Ovary (tissue), 9 donors: ENCODE results near the gene ATAD3B. TPM values are rescaled to one million over a fixed set of nuclear protein-coding genes. Genes with fewer than 3 reads are reported as not detected.
"Not testable (repeated sequence)": the region's sequence is repeated elsewhere in the genome, so short reads cannot be mapped to it uniquely, and the experiment has no call there.

Experiments used
- DNase-seq, 5 donors: peaks; one replicate each; pipeline ENCODE4 v3.0.0-alpha.2; 2019 to 2020
- H3K27ac ChIP-seq, 2 donors: fragments of 200-600 bp; one replicate each; pipeline versions ENCODE4 v1.5.1 to v1.8.0; 2019 to 2022
- H3K27me3 ChIP-seq: fragments of 200-600 bp; one replicate; pipeline ENCODE4 v1.8.0; 2022
- H3K36me3 ChIP-seq: fragments of 200-600 bp; sonication (generic); one replicate; pipeline ENCODE4 v1.5.1; 2019
- H3K4me1 ChIP-seq: one replicate; pipeline ENCODE4 v1.8.1; 2013; ENCODE audit warnings: mild to moderate bottlenecking, moderate library complexity; ENCODE audit not compliant: insufficient read depth
- H3K4me3 ChIP-seq: fragments of 200-600 bp; sonication (generic); one replicate; pipeline ENCODE4 v1.5.1; 2017
- H3K9me3 ChIP-seq, 2 donors: fragments of 200-600 bp in 1 of 2; sonication (generic) in 1 of 2; one replicate each; pipeline versions ENCODE4 v1.5.1 to v1.8.1; 2013 to 2019; ENCODE audit warnings: mild to moderate bottlenecking in 1 of 2, moderate library complexity in 1 of 2
- CTCF ChIP-seq, 3 donors: fragments of 450-650 bp in 2 of 3; fragments of 200-600 bp in 1 of 3; IDR thresholded peaks; one replicate each; pipeline versions ENCODE4 v1.5.1 to v1.8.0; 2016 to 2022; ENCODE audit warnings: antibody characterized with exemption in 3 of 3, mild to moderate bottlenecking in 1 of 3
- EP300 ChIP-seq: sonication (generic); formaldehyde crosslinking; IDR thresholded peaks from one replicate; pipeline ENCODE4 v1.6.1; 2017; ENCODE audit warnings: antibody characterized with exemption
- POLR2A ChIP-seq: fragments of 450-650 bp; IDR thresholded peaks from one replicate; pipeline ENCODE4 v1.6.1; 2017; ENCODE audit warnings: antibody characterized with exemption, mild to moderate bottlenecking, moderate library complexity
- WGBS, 3 donors: extraction: QIAGEN DNeasy Blood & Tissue Kit in 1 of 3; methylation state at CpG; one replicate each; pipeline versions ENCODE4 v1.1.5 to v1.1.7; 2013 to 2017; 5-methylcytosine and 5-hydroxymethylcytosine counted together
- intact Hi-C, 4 donors: fragments of 100-400 bp; cut with DNase I; formaldehyde crosslinking; loops; one replicate each; pipeline versions ENCODE4 v1.11.0 to v1.15.1; 2022 to 2023
- polyA plus RNA-seq, 2 donors: library from polyadenylated mRNA; stranded (reverse); fragments of 200-250 nt in 1 of 2; fragments of 350-450 nt in 1 of 2; fragmentation: Illumina TruSeq in 1 of 2; extraction: RNeasy Lipid Tissue Mini Kit (QIAGEN cat#74804) in 1 of 2; gene quantifications; one replicate each; pipeline ENCODE4 v1.2.3, GENCODE V29; 2013 to 2014
- total RNA-seq, 7 donors: library from RNA; depleted of rRNA in 2 of 7; stranded (reverse); fragments of >200 nt in 2 of 7; fragmentation: NEBNext Ultra II Directional in 3 of 7; extraction: Animal tissue kit (Norgen Biotek cat#: 25700) in 3 of 7; gene quantifications; one replicate each; pipeline versions ENCODE4 v1.1.0 to v1.2.4, GENCODE V29; 2016 to 2023
- donor health status: DM: no; HTN: no; CAD: no; lungs with moderate emphysema.
- donor health status: DM: no; HTN: no; CAD: no.
- donor health status: Bipolar disorder and iron deficiency.
- donor health status: DM: yes; HTN: yes; CAD: no.
- donor health status: DM: no; HTN: no; CAD: no.
- donor health status: DM: yes; HTN: yes; CAD: no.

ATAD3B gene
- total and polyA plus RNA-seq, 9 donors = 1.0 to 26.5 (median 19.1) TPM

DNA sequence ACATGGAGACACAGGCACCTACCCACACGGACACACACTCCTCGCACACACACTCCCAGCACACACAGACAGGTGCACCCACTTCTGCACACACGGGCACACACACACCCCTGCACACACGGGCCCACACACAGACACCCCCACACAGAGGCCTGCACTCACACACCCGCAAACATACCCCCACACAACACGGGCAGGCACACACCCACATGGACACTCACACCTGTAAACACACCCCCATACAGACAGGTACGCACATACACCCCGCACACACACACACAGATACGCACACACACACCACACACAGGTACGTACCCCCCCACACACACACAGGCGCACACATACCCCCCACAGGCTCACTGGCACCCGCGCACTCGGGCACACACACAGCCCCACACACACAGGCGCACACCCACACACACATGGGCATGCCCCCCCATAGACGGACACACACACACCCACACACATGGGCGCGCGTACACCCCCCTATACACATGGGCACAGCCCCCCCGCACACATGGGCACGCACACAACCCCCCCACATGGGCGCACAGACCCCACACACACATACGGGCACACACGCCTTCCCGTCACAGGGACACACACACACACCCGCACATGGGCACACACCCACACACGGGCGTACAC, 46.5 kb downstream of the ATAD3B start:
- WGBS, 3 donors = 85 to 91% (median 90%) methylated on average over 28 of the region's 28 CpGs
- no peaks in the 10 kb centered on the region for H3K4me1 ChIP-seq
- H3K36me3 ChIP-seq = no peaks in the 10 kb centered on the region
- intact Hi-C loops = no loop called here
- H3K27me3 ChIP-seq = no peaks in the 10 kb centered on the region
- H3K4me3 ChIP-seq = no peak overlapping the region
- TF ChIP-seq EP300 (no peak), CTCF (IDR thresholded peaks at IDR 0.05) (no peak), POLR2A (no peak)
- H3K27ac ChIP-seq = no peak overlapping the region
- no peak for DNase-seq
- no peaks in the 10 kb centered on the region for H3K9me3 ChIP-seq

DNA sequence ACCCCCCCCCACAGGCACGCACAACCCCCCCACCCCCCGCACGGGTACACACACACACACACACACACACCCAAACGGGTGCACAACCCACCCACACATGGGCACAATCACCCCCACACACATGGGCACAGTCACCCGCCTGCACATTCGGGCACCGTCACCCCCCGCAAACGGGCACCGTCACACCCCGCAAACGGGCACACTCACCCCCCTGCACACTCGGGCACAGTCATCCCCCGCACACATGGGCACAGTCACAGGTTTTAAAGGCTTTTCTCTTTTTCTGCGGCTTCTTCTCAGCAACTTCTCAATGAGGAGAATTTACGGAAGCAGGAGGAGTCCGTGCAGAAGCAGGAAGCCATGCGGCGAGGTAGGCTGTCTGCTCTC, 47.0 kb downstream of the ATAD3B start:
- 82 to 93% (median 88%) methylated on average over 18 to 19 of the region's 19 CpGs for WGBS, 3 donors
- intact Hi-C loops, H3K4me3 ChIP-seq, H3K4me1 ChIP-seq, H3K9me3 ChIP-seq, H3K27ac ChIP-seq, H3K27me3 ChIP-seq, H3K36me3 ChIP-seq: not testable (repeated sequence)
- peak in 1 of 5 donors; percentile 18 for DNase-seq

DNA sequence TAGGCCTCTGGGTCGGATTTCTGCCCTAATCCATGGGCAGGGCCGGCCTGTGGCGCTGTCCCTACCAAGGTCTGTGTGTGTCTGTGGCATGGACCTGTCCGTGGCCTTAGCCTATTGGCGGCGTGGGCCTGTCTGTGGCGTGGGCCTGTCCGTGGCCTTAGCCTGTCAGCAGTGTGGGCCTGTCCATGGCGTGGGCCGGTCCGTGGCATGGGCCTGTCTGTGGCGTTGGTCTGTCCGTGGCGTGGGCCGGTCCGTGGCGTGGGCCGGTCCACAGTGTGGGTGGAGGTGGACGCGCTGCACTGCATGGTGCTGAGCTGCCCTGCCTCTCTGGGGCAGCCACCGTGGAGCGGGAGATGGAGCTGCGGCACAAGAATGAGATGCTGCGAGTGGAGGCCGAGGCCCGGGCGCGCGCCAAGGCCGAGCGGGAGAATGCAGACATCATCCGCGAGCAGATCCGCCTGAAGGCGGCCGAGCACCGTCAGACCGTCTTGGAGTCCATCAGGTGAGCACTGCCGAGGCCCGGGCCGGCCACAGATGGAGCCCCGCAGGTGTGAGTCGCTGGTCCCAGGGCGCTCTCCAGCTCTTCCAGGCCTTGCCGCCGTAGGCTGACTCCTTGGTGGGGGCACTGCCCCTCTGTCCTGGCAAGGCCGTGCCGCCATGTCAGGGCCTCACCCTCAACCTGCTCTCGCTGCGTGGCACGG, 48.4 kb downstream of the ATAD3B start:
- H3K36me3 ChIP-seq, H3K4me3 ChIP-seq, intact Hi-C loops, H3K9me3 ChIP-seq, H3K4me1 ChIP-seq, H3K27ac ChIP-seq, H3K27me3 ChIP-seq: not testable (repeated sequence)
- 91 to 95% (median 94%) methylated on average over 45 to 51 of the region's 51 CpGs for WGBS, 3 donors
- peak in 1 of 5 donors; percentile 16 for DNase-seq

GRCh38 chr1:1521331-1521730, 49.8 kb downstream of the ATAD3B start:
- no peak for DNase-seq
- no peaks in the 10 kb centered on the region for H3K9me3 ChIP-seq
- H3K36me3 ChIP-seq = no peaks in the 10 kb centered on the region
- intact Hi-C loops = no loop called here
- H3K4me3 ChIP-seq = no peak overlapping the region
- no peaks in the 10 kb centered on the region for H3K27me3 ChIP-seq
- no peak overlapping the region for H3K27ac ChIP-seq
- H3K4me1 ChIP-seq = no peaks in the 10 kb centered on the region
- 91 to 93% (median 93%) methylated on average over 19 of the region's 19 CpGs for WGBS, 3 donors
- TF ChIP-seq EP300 (no peak), POLR2A (no peak), CTCF (IDR thresholded peaks at IDR 0.05) (no peak)

- H3K36me3 ChIP-seq, H3K27ac ChIP-seq, H3K27me3 ChIP-seq, intact Hi-C loops, H3K4me1 ChIP-seq, H3K4me3 ChIP-seq, DNase-seq, H3K9me3 ChIP-seq: not testable (repeated sequence)
- 89 to 93% (median 90%) methylated on average over 27 to 30 of the region's 30 CpGs for WGBS, 3 donors
Observed at GRCh38 chr1:1522536-1522935, 51.0 kb downstream of the ATAD3B start.

GRCh38 chr1:1523226-1523625, 51.7 kb downstream of the ATAD3B start:
- H3K36me3 ChIP-seq, intact Hi-C loops, H3K9me3 ChIP-seq, H3K27me3 ChIP-seq, H3K4me3 ChIP-seq, H3K27ac ChIP-seq, H3K4me1 ChIP-seq: not testable (repeated sequence)
- WGBS, 3 donors = 92 to 97% (median 94%) methylated on average over 30 to 31 of the region's 31 CpGs
- peak in 2 of 5 donors; percentile 18 to 21 for DNase-seq

- WGBS, 3 donors = 87% methylated on average over 17 of the region's 17 CpGs
- intact Hi-C loops, H3K36me3 ChIP-seq, H3K9me3 ChIP-seq, H3K4me3 ChIP-seq, H3K4me1 ChIP-seq, H3K27me3 ChIP-seq, H3K27ac ChIP-seq, DNase-seq: not testable (repeated sequence)
Observed at GRCh38 chr1:1523651-1524050, 52.1 kb downstream of the ATAD3B start.

GRCh38 chr1:1524750-1525383, 53.3 kb downstream of the ATAD3B start:
- H3K27me3 ChIP-seq, H3K4me3 ChIP-seq, H3K27ac ChIP-seq, intact Hi-C loops, H3K9me3 ChIP-seq, H3K36me3 ChIP-seq, DNase-seq, H3K4me1 ChIP-seq: not testable (repeated sequence)
- WGBS, 3 donors = 86 to 90% (median 90%) methylated on average over 26 to 30 of the region's 30 CpGs

- 80 to 91% (median 91%) methylated on average over 1 to 16 of the region's 21 CpGs for WGBS, 3 donors
- peak in 1 of 5 donors; percentile 23 for DNase-seq
- H3K36me3 ChIP-seq = not testable (repeated sequence)
Observed at GRCh38 chr1:1526476-1526875, 54.9 kb downstream of the ATAD3B start.

More at GRCh38 chr1:1526476-1526875, 54.9 kb downstream of the ATAD3B start:
- H3K27ac ChIP-seq, H3K9me3 ChIP-seq, intact Hi-C loops, H3K4me3 ChIP-seq, H3K27me3 ChIP-seq, H3K4me1 ChIP-seq: not testable (repeated sequence)
